Activated naive CD8-positive, alpha-beta T cell treated with anti-CD3 and anti-CD28 coated beads, Interleukin-2, amount 50 U/mL, for 24 hours (primary cell): ENCODE data around the gene ACAA1.

ENCODE experiments used
- ATAC-seq: fragments of 150-1000 bp; cut with Tn5 transposase; one replicate; pipeline ENCODE4 v1.10.0; 2021
- DNase-seq: peaks from one replicate; pipeline ENCODE4 v3.0.0; 2021
- H3K27ac Mint-ChIP-seq: one replicate; pipeline ENCODE4 v1.8.0; 2021; ENCODE audit warnings: mild to moderate bottlenecking, mixed read lengths
- H3K27me3 Mint-ChIP-seq: one replicate; pipeline ENCODE4 v1.8.0; 2021; ENCODE audit warnings: mixed read lengths
- H3K36me3 Mint-ChIP-seq: one replicate; pipeline ENCODE4 v1.8.0; 2021; ENCODE audit warnings: low read depth, mixed read lengths
- H3K4me1 Mint-ChIP-seq: one replicate; pipeline ENCODE4 v1.8.0; 2021; ENCODE audit warnings: mixed read lengths
- H3K4me3 Mint-ChIP-seq: one replicate; pipeline ENCODE4 v1.8.0; 2021; ENCODE audit warnings: mild to moderate bottlenecking, moderate library complexity, mixed read lengths
- H3K9me3 Mint-ChIP-seq: one replicate; pipeline ENCODE4 v1.8.0; 2021; ENCODE audit warnings: mixed read lengths

Gene ACAA1

DNA sequence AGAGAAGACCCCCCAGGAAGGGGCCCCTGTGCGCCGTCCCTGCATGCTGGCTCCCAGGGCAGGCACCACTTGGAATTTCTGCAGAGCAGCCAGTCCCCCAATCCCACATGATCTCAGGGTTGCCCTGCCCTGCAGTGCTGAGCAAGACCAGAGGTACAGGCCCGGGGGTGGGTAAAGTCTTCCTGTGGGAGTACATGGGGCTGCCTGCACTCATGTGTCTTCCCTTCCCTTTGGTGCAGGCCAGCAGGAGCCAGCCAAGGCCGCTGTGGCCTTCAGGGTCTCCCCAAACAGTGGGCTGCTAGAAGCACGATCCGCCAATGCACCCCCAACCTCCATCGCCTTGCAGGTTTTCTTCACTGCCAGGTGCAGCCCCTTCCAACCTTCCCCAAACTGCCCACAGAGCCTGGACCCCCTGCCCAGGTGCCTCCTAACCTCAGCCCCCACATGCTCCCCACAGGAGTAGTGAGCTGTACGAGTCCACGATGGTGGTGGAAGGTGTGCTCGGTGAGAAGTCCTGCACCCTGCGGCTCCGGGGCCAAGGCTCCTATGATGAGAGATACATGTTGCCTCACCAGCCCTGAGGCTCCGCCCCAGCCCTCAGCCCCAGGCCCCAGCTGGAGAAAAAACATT is 15.0 kb downstream of the ACAA1 start:
- no peaks in the 10 kb centered on the region for H3K9me3 Mint-ChIP-seq
- no peak overlapping the region for H3K4me3 Mint-ChIP-seq
- no peak overlapping the region for H3K27ac Mint-ChIP-seq
- H3K27me3 Mint-ChIP-seq, result no peaks in the 10 kb centered on the region
- ATAC-seq (no peak), DNase-seq (no peak)
- H3K4me1 Mint-ChIP-seq, result peaks cover 14% of the 10 kb centered on the region
- H3K36me3 Mint-ChIP-seq, result peaks cover 18% of the 10 kb centered on the region

GRCh38 chr3:38121451-38121831 is 15.5 kb downstream of the ACAA1 start:
- H3K4me1 Mint-ChIP-seq, result peaks cover 14% of the 10 kb centered on the region
- ATAC-seq (no peak), DNase-seq (no peak)
- H3K4me3 Mint-ChIP-seq, result no peak overlapping the region
- no peaks in the 10 kb centered on the region for H3K9me3 Mint-ChIP-seq
- no peak overlapping the region for H3K27ac Mint-ChIP-seq
- peaks cover 18% of the 10 kb centered on the region for H3K36me3 Mint-ChIP-seq
- no peaks in the 10 kb centered on the region for H3K27me3 Mint-ChIP-seq

- H3K36me3 Mint-ChIP-seq, result peaks cover 18% of the 10 kb centered on the region
- no peaks in the 10 kb centered on the region for H3K9me3 Mint-ChIP-seq
- H3K27me3 Mint-ChIP-seq, result no peaks in the 10 kb centered on the region
- DNase-seq, result no peak
- H3K27ac Mint-ChIP-seq, result peak overlapping the region; percentile 0
- no peak for ATAC-seq
- no peak overlapping the region for H3K4me3 Mint-ChIP-seq
- H3K4me1 Mint-ChIP-seq, result peaks cover 15% of the 10 kb centered on the region
These were observed 16.1 kb downstream of the ACAA1 start for GRCh38 chr3:38120693-38121450.

DNA sequence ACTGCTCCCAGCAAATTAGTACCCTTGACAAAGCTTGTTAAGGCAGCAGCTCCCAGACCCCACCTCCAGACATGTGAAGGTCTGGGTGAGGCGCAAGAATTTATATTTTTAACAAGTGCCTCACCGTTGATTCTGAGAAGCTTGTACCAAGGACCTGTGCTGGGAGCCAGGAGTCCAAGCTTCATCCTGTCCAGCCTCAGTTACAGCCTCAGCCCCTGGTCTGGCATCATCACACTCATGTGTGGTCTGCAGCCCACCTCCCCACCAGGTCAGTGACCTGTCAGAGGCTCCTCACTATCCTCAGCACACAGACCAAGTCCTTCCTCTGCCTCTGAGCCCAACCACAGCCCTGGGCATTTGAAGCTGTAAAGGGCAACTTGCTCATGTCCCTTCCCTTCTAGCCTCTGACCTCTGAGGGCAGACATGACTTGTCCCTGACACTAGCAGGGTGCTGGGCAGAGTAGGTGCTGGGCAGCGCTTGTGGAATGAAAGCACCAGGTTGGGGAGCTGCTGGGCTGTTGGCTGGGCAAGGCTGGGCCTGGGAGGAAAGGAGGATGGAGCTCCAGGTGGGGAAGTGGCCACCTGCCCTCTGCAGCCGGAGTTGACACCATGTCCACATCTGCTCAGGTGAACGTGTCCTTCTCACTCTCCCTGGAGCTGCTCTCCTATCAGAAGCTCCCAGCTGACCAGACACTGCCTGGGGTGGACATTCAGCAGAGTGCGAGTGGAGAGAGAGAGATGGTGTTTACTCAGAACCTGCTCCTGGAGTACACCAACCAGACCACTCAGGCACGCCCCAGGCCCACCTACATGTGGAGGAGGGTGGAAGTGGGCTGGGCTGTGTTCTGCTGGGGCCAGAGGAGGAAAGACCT is 16.9 kb downstream of the ACAA1 start:
- DNase-seq (no peak), ATAC-seq (no peak)
- no peak overlapping the region for H3K4me3 Mint-ChIP-seq
- H3K9me3 Mint-ChIP-seq, result no peaks in the 10 kb centered on the region
- no peaks in the 10 kb centered on the region for H3K27me3 Mint-ChIP-seq
- peaks cover 19% of the 10 kb centered on the region for H3K4me1 Mint-ChIP-seq
- no peak overlapping the region for H3K27ac Mint-ChIP-seq
- H3K36me3 Mint-ChIP-seq, result peaks cover 15% of the 10 kb centered on the region

- Mint-ChIP-seq H3K27ac (no peak overlapping the region), H3K4me1 (peaks cover 19% of the 10 kb centered on the region), H3K27me3 (no peaks in the 10 kb centered on the region), H3K4me3 (no peak overlapping the region), H3K9me3 (no peaks in the 10 kb centered on the region), H3K36me3 (peaks cover 7% of the 10 kb centered on the region)
- DNase-seq (no peak), ATAC-seq (no peak)
These were observed 17.7 kb downstream of the ACAA1 start for GRCh38 chr3:38119248-38119544.

DNA sequence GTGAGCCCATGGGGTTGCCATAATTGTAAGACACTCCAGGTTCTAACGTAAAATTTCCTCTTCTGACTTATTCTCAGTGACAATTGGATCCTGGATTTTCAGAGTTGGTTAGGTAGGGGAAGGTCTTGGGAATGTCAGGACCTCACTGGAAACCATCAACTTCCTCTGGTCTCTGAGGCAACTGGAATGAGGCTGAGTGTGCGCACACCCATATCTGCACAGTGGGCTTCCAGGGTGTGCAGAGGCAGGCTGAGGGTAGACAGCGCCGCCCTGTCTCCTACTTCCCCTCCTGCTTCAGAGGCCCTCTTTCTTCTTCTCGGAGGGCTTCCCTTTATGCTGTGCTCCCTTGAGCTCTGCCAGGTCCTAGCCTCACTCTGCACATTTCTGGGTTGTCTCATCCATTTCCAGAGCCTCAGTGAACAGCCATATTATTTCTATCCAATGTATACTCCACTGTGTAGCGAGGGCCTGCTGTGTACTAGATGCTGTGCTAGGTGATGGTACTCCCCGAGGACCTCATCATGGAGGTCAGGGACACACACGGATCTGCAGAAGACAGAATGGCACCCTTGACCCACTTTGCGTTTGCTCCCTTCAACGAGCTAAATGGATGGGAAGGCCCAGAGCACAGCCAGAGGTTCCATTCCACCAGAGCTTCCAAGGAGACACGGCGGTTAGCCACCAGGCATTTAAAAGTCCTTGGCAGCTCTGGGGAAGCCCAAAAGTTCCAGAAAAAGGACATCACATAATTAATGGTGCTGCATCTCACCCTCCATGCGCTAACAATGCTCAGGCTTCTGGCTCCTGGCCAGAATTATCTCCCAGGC is 18.3 kb downstream of the ACAA1 start:
- no peaks in the 10 kb centered on the region for H3K9me3 Mint-ChIP-seq

GRCh38 chr3:38117748-38118420 is 19.0 kb downstream of the ACAA1 start:
- H3K27me3 Mint-ChIP-seq, result no peaks in the 10 kb centered on the region
- H3K27ac Mint-ChIP-seq, result peak overlapping the region; percentile 44
- H3K9me3 Mint-ChIP-seq, result no peaks in the 10 kb centered on the region
- no peak overlapping the region for H3K4me3 Mint-ChIP-seq
- ATAC-seq (peak; percentile 76), DNase-seq (peak; percentile 80)
- peaks cover 3% of the 10 kb centered on the region for H3K36me3 Mint-ChIP-seq
- peaks cover 14% of the 10 kb centered on the region for H3K4me1 Mint-ChIP-seq

More for the DNA sequence above, 18.3 kb downstream of the ACAA1 start:
- Mint-ChIP-seq H3K36me3 (peaks cover 7% of the 10 kb centered on the region), H3K27ac (no peak overlapping the region), H3K4me3 (no peak overlapping the region), H3K27me3 (no peaks in the 10 kb centered on the region), H3K4me1 (peaks cover 19% of the 10 kb centered on the region)
- DNase-seq (no peak), ATAC-seq (no peak)

DNA sequence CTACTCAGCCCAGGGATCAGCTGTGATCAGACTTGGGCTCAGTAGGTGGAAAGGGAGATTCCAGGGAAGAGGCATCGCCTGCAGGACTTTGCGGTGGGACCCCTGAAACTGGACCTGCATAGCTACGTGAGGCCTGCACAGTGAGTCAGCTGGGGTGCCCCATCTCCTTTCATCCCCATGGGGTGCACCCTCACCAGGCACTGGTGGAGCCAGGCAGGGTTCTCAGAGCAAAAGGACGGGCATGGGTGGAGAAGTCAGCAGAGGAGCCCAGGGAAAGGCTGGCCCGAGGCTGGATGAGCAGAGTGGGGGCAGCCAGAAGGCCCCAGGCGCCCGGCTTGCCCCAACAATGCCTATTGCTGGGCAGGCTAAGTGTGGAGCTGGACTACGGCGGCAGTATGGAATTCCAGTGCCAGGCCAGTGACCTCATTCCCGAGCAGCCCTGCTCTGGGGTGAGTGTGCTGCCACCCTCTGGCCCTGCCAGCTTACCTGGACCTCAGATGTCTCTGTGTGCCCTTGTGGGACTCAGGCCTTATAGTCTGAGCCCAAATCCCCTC is 19.7 kb downstream of the ACAA1 start:
- H3K4me1 Mint-ChIP-seq, result peaks cover 7% of the 10 kb centered on the region
- H3K27me3 Mint-ChIP-seq, result no peaks in the 10 kb centered on the region
- no peak for DNase-seq
- no peak overlapping the region for H3K4me3 Mint-ChIP-seq
- H3K36me3 Mint-ChIP-seq, result no peaks in the 10 kb centered on the region
- no peak overlapping the region for H3K27ac Mint-ChIP-seq
- H3K9me3 Mint-ChIP-seq, result no peaks in the 10 kb centered on the region
- ATAC-seq, result no peak

DNA sequence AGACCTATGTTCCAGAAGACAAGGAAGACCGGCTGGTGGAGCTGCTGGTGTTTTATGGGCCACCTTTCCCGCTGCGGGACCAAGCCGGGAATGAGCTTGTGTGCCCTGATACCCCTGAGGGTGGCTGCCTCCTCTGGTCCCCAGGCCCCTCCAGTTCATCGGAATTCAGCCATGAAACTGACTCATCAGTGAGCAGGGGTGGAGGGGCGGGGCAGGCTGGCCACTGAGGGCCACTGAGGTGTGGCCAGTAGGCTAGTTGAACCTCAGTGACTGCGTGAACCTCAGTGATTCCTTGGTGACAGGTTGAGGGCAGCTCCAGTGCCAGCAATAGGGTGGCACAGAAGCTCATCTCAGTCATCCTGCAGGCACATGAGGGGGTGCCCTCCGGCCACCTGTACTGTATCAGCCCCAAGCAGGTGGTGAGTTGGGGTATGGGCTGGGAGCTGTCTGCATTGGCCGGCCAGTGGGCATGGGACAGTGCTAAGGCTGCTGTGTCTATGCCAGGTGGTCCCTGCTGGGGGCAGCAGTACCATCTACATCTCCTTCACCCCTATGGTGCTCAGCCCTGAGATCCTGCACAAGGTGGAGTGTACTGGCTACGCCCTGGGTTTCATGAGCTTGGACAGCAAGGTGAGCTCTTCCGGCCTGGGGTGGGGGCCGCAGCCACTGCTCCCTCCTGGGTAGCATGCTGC is 20.3 kb downstream of the ACAA1 start:
- H3K27ac Mint-ChIP-seq, result no peak overlapping the region
- H3K27me3 Mint-ChIP-seq, result no peaks in the 10 kb centered on the region
- H3K4me3 Mint-ChIP-seq, result no peak overlapping the region
- peaks cover 4% of the 10 kb centered on the region for H3K4me1 Mint-ChIP-seq
- no peaks in the 10 kb centered on the region for H3K9me3 Mint-ChIP-seq
- H3K36me3 Mint-ChIP-seq, result no peaks in the 10 kb centered on the region
- ATAC-seq (peak; percentile 20), DNase-seq (no peak)

- DNase-seq (no peak), ATAC-seq (no peak)
These were observed 21.1 kb downstream of the ACAA1 start for GRCh38 chr3:38115645-38116427.

DNA sequence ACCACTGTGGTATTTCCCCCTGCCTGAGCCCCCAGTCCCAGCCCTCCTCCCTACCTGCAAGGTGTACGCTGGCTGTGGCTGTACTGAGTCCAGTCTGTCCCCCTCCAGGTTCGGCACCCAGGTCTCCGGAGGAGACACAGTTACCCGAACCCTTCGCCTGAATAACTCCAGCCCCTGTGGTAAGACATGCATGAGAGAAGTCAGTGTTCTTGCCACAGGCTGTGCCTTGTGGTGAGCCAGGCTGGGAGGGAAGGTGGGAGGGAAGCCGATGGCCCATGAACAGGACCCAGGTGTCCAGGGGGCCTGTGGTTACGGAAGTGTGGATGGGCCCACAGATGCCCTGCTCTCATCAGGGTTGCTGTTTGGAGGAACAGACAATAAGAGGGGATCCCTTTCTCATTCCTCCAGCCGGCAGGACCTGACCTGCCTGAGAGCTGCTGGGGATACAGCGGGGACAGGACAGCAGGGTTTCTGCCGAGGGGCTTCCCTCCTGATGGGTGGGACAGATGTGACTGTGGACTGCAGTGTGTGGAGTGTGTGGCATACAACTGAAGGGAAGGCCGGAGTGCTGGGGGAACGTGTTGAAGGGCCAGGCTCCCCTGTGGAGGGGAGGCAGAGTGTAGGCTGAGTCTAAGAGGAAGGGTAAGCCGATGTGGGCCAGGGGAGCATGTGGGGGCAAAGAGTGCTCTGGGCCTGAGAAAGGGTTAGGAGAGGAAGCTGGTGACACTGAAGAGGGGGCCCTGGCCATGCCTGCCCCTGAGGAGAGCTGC is 21.9 kb downstream of the ACAA1 start:
- ATAC-seq (no peak), DNase-seq (no peak)
- no peak overlapping the region for H3K4me3 Mint-ChIP-seq
- peaks cover 4% of the 10 kb centered on the region for H3K4me1 Mint-ChIP-seq
- no peak overlapping the region for H3K27ac Mint-ChIP-seq
- H3K36me3 Mint-ChIP-seq, result no peaks in the 10 kb centered on the region
- H3K27me3 Mint-ChIP-seq, result no peaks in the 10 kb centered on the region
- H3K9me3 Mint-ChIP-seq, result no peaks in the 10 kb centered on the region

More at GRCh38 chr3:38115645-38116427, 21.1 kb downstream of the ACAA1 start:
- Mint-ChIP-seq H3K27me3 (no peaks in the 10 kb centered on the region), H3K4me1 (peaks cover 4% of the 10 kb centered on the region), H3K36me3 (no peaks in the 10 kb centered on the region), H3K4me3 (no peak overlapping the region), H3K9me3 (no peaks in the 10 kb centered on the region), H3K27ac (no peak overlapping the region)
